ENCODE measurements around the gene UAP1L1. TPM values are rescaled to one million over a fixed set of nuclear protein-coding genes. Genes with fewer than 3 reads are reported as not detected.

UAP1L1 gene
- total and polyA plus RNA-seq, 9 of the 15 experiments (the other 6 are each of a cell fraction or from before 2014, with no cell fraction given), result 0.20 to 8.6 (median 3.7) TPM

GRCh38 chr9:137086531-137087408, 9.5 kb downstream of the UAP1L1 start, which contains the start of gene MAN1B1 (continued):
- no peak for TF ChIP-seq HSF4 (CRISPR knock-in tag; IDR thresholded peaks at IDR 0.05; ENCODE audit: borderline replicate concordance)
- TF ChIP-seq, protein P1, sequence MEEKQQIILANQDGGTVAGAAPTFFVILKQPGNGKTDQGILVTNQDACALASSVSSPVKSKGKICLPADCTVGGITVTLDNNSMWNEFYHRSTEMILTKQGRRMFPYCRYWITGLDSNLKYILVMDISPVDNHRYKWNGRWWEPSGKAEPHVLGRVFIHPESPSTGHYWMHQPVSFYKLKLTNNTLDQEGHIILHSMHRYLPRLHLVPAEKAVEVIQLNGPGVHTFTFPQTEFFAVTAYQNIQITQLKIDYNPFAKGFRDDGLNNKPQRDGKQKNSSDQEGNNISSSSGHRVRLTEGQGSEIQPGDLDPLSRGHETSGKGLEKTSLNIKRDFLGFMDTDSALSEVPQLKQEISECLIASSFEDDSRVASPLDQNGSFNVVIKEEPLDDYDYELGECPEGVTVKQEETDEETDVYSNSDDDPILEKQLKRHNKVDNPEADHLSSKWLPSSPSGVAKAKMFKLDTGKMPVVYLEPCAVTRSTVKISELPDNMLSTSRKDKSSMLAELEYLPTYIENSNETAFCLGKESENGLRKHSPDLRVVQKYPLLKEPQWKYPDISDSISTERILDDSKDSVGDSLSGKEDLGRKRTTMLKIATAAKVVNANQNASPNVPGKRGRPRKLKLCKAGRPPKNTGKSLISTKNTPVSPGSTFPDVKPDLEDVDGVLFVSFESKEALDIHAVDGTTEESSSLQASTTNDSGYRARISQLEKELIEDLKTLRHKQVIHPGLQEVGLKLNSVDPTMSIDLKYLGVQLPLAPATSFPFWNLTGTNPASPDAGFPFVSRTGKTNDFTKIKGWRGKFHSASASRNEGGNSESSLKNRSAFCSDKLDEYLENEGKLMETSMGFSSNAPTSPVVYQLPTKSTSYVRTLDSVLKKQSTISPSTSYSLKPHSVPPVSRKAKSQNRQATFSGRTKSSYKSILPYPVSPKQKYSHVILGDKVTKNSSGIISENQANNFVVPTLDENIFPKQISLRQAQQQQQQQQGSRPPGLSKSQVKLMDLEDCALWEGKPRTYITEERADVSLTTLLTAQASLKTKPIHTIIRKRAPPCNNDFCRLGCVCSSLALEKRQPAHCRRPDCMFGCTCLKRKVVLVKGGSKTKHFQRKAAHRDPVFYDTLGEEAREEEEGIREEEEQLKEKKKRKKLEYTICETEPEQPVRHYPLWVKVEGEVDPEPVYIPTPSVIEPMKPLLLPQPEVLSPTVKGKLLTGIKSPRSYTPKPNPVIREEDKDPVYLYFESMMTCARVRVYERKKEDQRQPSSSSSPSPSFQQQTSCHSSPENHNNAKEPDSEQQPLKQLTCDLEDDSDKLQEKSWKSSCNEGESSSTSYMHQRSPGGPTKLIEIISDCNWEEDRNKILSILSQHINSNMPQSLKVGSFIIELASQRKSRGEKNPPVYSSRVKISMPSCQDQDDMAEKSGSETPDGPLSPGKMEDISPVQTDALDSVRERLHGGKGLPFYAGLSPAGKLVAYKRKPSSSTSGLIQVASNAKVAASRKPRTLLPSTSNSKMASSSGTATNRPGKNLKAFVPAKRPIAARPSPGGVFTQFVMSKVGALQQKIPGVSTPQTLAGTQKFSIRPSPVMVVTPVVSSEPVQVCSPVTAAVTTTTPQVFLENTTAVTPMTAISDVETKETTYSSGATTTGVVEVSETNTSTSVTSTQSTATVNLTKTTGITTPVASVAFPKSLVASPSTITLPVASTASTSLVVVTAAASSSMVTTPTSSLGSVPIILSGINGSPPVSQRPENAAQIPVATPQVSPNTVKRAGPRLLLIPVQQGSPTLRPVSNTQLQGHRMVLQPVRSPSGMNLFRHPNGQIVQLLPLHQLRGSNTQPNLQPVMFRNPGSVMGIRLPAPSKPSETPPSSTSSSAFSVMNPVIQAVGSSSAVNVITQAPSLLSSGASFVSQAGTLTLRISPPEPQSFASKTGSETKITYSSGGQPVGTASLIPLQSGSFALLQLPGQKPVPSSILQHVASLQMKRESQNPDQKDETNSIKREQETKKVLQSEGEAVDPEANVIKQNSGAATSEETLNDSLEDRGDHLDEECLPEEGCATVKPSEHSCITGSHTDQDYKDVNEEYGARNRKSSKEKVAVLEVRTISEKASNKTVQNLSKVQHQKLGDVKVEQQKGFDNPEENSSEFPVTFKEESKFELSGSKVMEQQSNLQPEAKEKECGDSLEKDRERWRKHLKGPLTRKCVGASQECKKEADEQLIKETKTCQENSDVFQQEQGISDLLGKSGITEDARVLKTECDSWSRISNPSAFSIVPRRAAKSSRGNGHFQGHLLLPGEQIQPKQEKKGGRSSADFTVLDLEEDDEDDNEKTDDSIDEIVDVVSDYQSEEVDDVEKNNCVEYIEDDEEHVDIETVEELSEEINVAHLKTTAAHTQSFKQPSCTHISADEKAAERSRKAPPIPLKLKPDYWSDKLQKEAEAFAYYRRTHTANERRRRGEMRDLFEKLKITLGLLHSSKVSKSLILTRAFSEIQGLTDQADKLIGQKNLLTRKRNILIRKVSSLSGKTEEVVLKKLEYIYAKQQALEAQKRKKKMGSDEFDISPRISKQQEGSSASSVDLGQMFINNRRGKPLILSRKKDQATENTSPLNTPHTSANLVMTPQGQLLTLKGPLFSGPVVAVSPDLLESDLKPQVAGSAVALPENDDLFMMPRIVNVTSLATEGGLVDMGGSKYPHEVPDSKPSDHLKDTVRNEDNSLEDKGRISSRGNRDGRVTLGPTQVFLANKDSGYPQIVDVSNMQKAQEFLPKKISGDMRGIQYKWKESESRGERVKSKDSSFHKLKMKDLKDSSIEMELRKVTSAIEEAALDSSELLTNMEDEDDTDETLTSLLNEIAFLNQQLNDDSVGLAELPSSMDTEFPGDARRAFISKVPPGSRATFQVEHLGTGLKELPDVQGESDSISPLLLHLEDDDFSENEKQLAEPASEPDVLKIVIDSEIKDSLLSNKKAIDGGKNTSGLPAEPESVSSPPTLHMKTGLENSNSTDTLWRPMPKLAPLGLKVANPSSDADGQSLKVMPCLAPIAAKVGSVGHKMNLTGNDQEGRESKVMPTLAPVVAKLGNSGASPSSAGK (IDR thresholded peaks at IDR 0.05), result no peak
- TF ChIP-seq MTA3 (IDR thresholded peaks at IDR 0.05; ENCODE audit: borderline replicate concordance), result peak; percentile 56; the same call in 1 of the 2 replicates
- TF ChIP-seq CHAMP1 (IDR thresholded peaks at IDR 0.05), result no peak
- 0 out of 2 replicates have a peak, but pooled peaks have one; percentile 19 for TF ChIP-seq ZBTB9 (CRISPR knock-in tag; IDR thresholded peaks at IDR 0.05)
- TF ChIP-seq SRF (CRISPR knock-in tag; IDR thresholded peaks at IDR 0.05), result peak in 1 of 2 experiments; percentile 53; a peak in 1 of 4 replicates
- peak; percentile 100 for TF ChIP-seq HDAC3 (IDR thresholded peaks at IDR 0.05; ENCODE audit: borderline replicate concordance, partially characterized antibody)
- TF ChIP-seq ZNF384 (IDR thresholded peaks at IDR 0.05; ENCODE audit: low read depth, low read length), result 0 out of 2 replicates have a peak, but pooled peaks have one; percentile 13
- 0 out of 2 replicates have a peak, but pooled peaks have one; percentile 8 for TF ChIP-seq OTX1 (CRISPR knock-in tag; IDR thresholded peaks at IDR 0.05)
- no peak for TF ChIP-seq TAF9B (IDR thresholded peaks at IDR 0.05; ENCODE audit: partially characterized antibody)

Data from K562 (cell line).